NCI-H82 treated with DMSO at 0.1 percent for 48 hours (cell line): ENCODE data around the gene ELFN2.

ENCODE experiments used
- DNase-seq: peaks from one replicate; lab custom pipeline; 2025; ENCODE audit not compliant: unreplicated experiment; lab: John Stamatoyannopoulos, UW

The ELFN2 gene

GRCh38 chr22:37387793-37388192 lies 39.5 kb downstream of the ELFN2 start:
- DNase-seq: no peak

DNA sequence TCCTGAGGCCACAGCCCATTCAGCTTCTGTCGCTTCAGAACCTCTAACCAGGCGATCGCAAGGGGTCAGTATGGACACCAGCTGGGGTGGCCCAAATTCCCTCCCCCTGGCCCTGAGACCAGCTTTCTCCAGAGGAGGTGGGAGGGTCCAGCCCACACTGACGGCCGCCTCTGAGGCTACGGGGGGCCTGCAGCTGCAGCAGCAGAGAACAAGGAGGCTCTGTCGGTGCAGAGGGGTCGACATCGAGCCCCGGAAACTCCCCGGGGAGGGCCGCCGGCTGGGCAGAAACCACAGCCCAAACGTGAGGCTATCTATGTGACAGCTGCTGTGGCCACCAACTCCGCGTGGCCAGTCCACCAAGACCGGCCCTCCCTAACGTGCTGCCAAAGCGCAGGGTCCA lies 40.8 kb downstream of the ELFN2 start:
- no peak for DNase-seq

DNA sequence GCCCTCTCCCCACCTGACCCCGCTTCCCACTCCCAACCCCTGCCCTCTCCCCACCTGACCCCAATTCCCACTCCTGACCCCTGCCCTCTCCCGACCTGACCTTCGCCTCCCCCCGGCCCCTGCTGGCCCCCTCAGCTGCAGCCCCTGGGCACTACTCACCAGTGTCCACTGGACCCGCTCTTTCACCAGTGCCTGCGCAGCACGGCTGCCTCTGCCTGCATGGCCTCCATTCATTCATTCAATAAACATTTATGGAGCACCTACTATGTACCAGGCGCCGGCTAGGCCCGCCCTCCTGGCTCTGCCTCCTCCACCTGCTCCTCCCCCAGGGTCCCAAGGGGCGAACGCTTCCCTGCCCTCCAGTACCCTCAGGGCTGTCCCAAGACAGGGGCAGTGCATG lies 42.6 kb downstream of the ELFN2 start:
- DNase-seq: no peak

- no peak for DNase-seq
These were observed 43.9 kb downstream of the ELFN2 start for GRCh38 chr22:37383341-37383740.

DNA sequence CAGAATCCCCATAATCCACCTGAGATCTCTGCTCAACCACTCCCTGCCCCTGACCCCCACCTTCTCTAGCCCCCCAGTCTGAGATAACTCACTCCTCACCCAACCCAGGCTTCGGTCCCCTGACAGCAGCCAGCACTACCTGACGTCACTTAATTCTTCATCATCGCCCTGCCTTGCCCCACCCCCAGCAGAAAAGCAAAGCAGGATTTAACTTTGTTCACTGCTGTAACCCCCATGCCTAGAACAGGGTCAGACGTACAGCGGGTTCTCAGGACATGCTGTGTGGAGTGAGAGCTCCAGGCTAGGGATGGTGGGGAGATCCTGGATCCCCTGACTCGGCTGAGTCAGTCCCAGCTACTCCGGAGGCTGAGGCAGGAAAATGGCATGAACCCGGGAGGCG lies 45.8 kb downstream of the ELFN2 start:
- no peak for DNase-seq

DNA sequence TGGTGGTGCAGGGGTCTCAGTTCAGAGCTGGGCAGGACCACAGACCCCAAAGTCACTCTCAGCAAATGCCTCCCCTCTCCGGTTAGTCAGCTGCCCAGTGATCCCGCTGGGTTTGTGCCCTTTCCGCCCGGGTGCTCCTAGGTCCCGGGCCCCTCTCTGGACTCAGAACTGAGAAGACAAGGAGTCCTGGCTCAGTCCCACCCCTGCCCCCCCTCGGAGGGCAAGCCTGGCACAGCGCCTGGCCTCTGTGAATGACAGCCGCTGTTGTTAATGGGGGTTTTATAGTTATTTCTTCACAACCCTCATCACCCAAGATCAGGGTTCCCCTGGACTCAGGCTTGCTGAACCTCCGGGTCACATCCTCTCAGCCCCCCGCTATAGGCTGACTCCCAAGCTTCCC lies 47.6 kb downstream of the ELFN2 start:
- DNase-seq: no peak

DNA sequence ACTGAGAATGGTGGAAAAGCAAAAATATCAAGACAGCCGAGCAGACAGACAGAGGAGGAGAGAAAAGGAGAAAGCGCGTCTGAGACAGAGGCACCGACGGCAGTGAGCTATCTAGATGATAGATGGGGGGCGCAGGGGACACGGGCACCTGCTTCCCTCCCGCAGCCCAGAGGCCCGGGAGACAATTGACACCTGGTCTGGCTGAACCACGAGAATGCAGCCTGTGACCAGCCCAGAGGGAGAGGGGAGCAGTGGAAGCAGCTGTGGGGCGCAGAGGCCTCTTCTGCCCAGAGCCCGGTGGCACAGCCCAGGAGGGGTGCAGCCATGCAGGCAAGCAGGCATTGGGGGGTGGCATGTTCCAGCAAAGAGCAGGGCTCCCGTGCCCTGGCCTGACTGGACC lies 48.2 kb downstream of the ELFN2 start:
- DNase-seq: no peak

DNA sequence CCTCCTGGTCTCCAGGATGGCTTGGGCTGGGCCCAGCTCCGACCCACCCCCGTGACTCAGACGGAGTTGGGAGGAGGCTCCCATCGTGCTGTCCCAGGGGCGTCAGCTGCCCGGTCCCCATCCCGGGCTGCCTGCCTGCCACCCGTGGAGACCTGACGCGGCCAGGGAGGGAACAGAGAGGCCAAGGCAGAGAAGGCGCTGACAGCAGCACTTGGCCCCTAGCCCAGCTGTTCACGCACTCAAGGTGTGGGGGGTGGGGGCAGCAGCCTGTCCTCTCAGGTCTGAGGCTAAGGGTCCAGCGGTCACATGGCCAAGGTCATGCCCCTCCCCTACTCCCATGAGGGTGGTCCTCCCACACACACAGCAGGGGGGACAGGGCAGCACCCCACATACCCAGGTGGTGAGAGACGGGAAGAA lies 48.6 kb downstream of the ELFN2 start:
- DNase-seq: no peak

DNA sequence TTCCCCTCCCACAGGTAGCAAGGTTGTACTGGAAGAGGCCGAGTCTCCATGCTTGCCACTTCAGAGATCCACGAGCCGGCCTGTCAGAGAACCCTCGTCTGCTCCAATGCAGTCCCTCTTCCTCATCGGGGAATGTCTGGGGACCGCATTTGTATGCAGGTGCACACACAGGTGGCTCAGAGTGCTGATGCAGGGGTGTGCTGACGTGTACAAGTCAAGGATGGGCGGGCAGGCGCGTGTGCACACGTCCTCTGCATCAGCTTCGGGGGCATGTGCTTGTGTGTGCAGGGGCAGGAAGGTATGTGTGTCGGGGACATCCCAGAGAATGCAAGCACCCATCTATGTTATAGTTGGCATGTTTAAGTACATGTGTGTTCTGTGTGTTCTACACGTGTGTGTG lies 49.4 kb downstream of the ELFN2 start:
- DNase-seq: no peak

DNA sequence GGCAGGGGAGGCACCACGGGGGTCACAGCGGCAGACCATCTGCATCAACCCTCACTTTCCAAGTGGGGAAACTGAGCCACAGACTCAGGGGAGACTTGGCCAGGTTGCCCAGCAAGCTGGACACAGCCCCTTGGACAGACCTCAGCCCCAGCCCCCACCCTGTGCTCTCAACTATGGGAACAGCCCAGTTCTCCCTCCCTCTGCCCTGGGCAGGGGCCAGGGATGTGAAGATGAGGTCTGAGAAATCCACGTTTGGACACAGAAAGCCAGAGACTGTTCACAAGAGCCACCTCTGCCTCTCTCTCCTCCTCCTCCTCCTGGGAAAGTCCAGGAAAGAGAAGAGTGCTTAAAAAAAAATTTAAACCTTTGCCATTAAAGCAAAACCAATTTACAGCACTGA lies 50.1 kb downstream of the ELFN2 start:
- no peak for DNase-seq

DNA sequence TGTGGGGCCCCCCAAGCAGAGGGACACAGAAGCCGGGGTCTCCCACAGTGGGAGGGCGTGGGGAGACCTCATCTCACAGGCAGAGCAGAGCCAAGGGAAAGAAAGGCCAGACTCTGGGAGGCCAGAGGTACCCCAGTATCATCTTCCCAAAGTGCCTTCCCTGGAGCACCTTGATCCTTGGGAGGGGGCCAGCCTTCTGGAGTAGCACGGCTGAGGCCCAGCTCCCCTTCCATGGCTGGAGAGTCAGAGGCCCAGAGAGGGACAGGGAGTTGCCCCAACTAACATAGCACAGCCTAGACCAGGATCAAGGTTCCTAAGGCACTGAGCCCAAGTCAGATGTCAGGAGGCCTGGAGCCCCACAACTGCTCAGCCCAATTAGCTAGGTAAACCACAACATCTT lies 50.6 kb downstream of the ELFN2 start:
- no peak for DNase-seq

DNA sequence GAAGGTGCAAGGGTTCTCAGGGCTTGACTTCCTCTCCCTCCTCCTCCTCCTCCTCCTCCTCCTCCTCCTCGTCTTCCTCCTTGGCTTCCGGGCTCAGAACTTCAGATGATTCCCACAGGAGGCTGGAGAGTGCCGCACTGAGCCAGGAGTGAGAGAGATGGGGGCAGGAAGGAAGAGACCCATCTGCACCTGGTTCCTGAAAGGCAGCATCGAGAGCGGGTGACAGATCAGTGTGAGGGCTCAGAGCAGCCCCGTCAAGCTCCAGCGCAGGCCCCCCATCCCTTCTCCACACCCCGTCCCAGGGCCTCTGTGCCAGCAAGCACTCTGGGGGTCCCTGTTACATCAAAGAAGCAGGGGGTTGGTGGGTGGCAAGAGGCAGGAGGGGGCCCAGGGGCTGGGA lies 51.5 kb downstream of the ELFN2 start:
- DNase-seq: no peak

DNA sequence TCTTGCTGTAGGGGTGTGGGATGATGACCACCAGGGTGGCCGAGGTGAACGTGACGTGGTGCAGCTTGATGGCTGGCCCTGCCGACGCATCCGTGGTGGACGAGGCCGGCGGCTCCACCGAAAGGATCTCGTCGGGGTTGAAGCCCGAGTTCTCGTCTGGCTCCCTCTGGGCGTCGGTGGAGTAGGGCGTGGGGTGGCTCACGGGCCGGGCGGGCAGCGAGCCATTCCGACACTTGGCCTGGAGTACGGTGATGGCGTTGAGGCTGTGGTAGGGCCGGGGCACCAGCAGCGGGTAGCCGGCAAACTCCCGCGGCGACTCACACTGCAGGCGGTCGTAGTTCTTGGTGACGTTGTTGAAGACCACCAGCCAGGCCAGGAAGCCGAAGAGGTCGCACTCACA lies 52.7 kb downstream of the ELFN2 start:
- DNase-seq: no peak

DNA sequence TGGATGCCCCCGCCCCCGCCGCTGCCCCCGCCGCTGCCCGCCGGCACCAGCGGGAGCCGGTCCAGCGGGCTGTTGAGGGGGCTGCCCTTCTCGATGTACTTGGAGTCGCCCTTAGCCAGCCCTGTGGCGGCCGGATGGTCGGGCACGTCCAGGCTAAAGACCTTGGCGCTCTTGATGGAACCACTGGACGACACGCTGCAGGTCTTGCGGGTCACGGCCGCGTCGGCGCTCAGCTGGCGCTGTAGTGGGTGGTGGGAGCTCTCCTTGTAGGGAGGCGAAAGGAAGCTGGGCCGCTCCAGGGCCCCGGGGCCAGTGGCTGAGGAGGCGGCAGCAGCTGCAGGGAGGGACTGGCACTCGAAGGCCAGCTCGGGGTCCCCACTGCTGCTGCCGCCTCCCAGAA lies 53.8 kb downstream of the ELFN2 start:
- no peak for DNase-seq

DNA sequence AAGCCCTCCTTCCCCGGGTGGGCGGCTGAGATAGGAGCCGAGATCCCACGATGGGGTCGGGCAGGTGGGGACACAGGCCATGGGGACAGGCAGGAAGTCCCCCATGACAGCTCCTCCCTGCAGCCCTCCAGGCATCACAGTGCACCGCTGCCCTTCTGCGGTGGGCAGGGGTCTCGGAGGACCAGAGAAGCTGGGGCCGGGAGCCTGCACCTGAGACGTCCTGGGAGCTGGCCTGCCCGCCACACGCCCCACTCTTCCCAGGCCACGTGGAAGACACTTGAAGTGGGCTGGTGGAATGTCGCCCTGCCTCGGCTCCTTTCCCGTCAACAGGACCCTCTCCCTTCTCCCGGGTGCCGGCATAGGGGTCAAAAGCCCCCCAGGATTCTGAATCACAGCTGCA lies 55.4 kb downstream of the ELFN2 start:
- DNase-seq: no peak

GRCh38 chr22:37371491-37371890 lies 55.8 kb downstream of the ELFN2 start:
- DNase-seq: no peak

DNA sequence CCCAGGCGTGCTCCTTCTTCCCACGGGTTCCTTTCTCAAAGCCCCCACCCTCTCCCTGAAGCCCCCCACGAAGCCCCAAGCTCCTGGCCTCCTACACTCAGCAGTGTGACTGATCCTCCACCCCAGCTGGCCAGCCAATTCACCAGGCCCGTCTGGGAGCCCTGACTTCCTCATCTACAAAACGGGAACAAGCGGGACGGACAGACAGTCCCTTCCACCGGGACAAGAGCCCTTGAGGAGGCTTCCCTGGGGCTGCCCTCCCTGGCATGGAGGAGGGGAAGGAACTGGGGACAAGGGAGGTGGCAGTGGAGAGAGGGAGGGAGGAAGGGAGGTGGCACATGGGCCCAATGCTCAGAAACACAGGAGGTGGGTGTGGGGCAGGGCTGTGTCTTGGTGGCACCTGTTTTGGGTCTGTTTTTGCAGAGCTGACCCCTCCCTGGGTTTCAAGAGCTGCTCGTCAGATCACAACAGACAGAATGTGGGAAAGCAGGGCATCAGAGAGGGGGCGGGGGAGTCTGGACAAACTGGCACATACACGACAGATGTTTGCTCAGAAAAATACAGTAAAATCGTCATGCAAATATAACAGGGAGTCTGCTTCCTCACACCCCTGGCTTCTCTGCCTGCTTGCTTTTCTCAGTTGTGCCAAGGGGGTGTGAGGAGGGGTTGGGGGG lies 56.8 kb downstream of the ELFN2 start:
- DNase-seq: no peak

DNA sequence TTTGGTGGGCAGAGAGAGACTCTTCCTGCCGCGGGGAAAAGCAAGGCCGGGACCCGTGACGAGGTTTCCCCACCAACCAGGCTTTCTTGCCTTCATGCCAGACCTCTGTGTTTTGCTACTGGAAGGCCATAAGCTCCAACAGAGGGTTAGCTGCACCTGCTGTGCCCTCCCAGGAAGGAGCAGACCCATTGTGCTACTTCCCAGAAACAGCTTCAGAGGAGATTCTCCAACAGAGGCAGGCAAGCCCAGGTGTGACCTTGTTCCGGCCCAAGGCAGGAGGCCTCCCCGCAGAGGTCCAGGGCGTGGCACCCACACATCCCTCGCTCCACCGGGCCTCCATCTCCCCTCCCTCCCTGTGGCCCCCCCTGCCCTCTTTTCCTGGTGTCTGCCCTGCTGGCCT lies 57.8 kb downstream of the ELFN2 start:
- DNase-seq: no peak

GRCh38 chr22:37368058-37368457 lies 59.2 kb downstream of the ELFN2 start:
- no peak for DNase-seq

GRCh38 chr22:37366601-37367000 lies 60.7 kb downstream of the ELFN2 start:
- DNase-seq: no peak

- no peak for DNase-seq
These were observed 61.3 kb downstream of the ELFN2 start for GRCh38 chr22:37365950-37366349.

DNA sequence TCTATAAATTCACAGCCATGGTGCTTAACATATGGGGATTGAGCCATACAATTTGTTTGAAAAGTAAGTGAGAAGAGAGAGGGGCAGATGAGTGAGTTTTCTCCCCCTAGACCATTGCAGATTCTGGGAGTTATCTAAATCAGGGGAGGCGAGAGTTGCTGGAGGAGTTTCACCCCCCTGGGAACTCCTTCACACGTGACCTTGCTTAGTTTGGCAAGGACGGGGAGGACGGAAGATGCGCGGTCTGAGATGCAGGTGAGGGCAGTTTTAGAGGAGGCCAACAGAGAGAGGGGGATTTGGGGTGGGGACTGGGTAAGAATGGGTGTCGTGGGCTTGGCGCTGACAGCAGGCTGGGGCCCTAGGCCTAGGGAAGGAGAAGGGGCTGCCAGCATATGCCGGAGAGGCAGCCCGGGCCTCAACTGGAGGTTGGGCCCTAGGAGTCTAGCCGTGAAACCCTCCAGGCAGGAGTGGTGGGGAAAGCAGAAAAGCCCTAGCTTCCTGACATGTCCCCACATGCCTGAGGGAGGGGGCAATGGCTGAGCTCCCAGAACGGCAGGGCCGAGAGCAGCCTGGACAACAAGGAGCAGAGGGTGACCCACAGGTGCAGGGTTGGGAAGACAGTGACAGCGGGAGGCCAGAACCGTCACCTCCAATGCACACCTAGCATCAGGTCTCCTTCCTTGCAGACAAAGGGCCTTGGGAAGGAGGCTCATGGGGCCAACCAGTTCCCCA lies 63.9 kb downstream of the ELFN2 start:
- no peak for DNase-seq

- DNase-seq: no peak
These were observed 64.7 kb downstream of the ELFN2 start for GRCh38 chr22:37362621-37363020.
